GM23338 (cell line): ENCODE results near the gene TMEM106C. TPM values are rescaled to one million over a fixed set of nuclear protein-coding genes. Genes with fewer than 3 reads are reported as not detected.

ENCODE experiments used
- ATAC-seq: fragments of 200-7000 bp; cut with Tn5 transposase; 3 replicates; pipeline ENCODE4 v1.9.1; 2020
- DNase-seq: peaks from one replicate; pipeline ENCODE4 v3.0.0-alpha.2; 2015; ENCODE audit warnings: low spot score
- H2AFZ ChIP-seq: fragments of 200-600 bp; sonication (generic); 2 replicates; pipeline ENCODE4 v1.8.0; 2016; ENCODE audit warnings: antibody characterized with exemption, mild to moderate bottlenecking, moderate library complexity
- H3F3A ChIP-seq: fragments of 200-600 bp; sonication (generic); replicated peaks from 2 replicates; pipeline ENCODE4 v1.8.0; 2017; ENCODE audit warnings: antibody characterized with exemption, mixed run types, low read depth
- H3K27ac ChIP-seq: fragments of 200-600 bp; sonication (generic); 2 replicates; pipeline ENCODE4 v1.6.1; 2016; ENCODE audit warnings: low read depth
- H3K27me3 ChIP-seq: fragments of 200-600 bp; sonication (generic); 2 replicates; pipeline ENCODE4 v1.8.0; 2016; ENCODE audit warnings: mild to moderate bottlenecking, mixed run types, moderate library complexity; ENCODE audit not compliant: insufficient read depth
- H3K36me3 ChIP-seq: fragments of 200-600 bp; sonication (generic); 2 replicates; pipeline ENCODE4 v1.8.0; 2016; ENCODE audit warnings: mild to moderate bottlenecking; ENCODE audit not compliant: insufficient read depth
- H3K4me1 ChIP-seq: fragments of 200-600 bp; sonication (generic); 2 replicates; pipeline ENCODE4 v1.8.0; 2016; ENCODE audit warnings: mild to moderate bottlenecking, moderate library complexity; ENCODE audit not compliant: insufficient read depth
- H3K4me2 ChIP-seq: fragments of 200-600 bp; sonication (generic); 2 replicates; pipeline ENCODE4 v1.7.1; 2017; ENCODE audit warnings: mixed run types
- H3K4me3 ChIP-seq: fragments of 200-600 bp; sonication (generic); 2 replicates; pipeline ENCODE4 v1.6.1; 2016; ENCODE audit warnings: mixed run types
- H3K79me2 ChIP-seq: fragments of 200-600 bp; sonication (generic); replicated peaks from 2 replicates; pipeline ENCODE4 v1.8.0; 2017; ENCODE audit warnings: mild to moderate bottlenecking; ENCODE audit not compliant: insufficient read depth
- H3K9me2 ChIP-seq: fragments of 200-600 bp; sonication (generic); 2 replicates; pipeline ENCODE4 v1.8.0; 2017; ENCODE audit not compliant: insufficient read depth
- H4K20me1 ChIP-seq: fragments of 200-600 bp; sonication (generic); replicated peaks from 2 replicates; pipeline ENCODE4 v1.8.0; 2017; ENCODE audit warnings: mild to moderate bottlenecking; ENCODE audit not compliant: insufficient read depth
- H3K27ac Mint-ChIP-seq: 2 replicates; pipeline ENCODE4 v1.8.0; 2020; ENCODE audit warnings: inconsistent platforms, mild to moderate bottlenecking, moderate library complexity, mixed read lengths
- H3K27me3 Mint-ChIP-seq: 3 replicates; pipeline ENCODE4 v1.8.0; 2022; ENCODE audit warnings: low read depth, mild to moderate bottlenecking, moderate library complexity, mixed read lengths, inconsistent platforms; ENCODE audit not compliant: insufficient read depth, poor library complexity
- H3K36me3 Mint-ChIP-seq: 3 replicates; pipeline ENCODE4 v1.8.0; 2021; ENCODE audit warnings: low read depth, mild to moderate bottlenecking, inconsistent platforms, moderate library complexity, mixed read lengths
- H3K4me1 Mint-ChIP-seq: 3 replicates; pipeline ENCODE4 v1.8.0; 2020; ENCODE audit warnings: mild to moderate bottlenecking, inconsistent platforms, mixed read lengths
- H3K4me3 Mint-ChIP-seq: 3 replicates; pipeline ENCODE4 v1.8.0; 2021; ENCODE audit warnings: moderate library complexity, mild to moderate bottlenecking, inconsistent platforms, mixed read lengths
- H3K9me3 Mint-ChIP-seq: 3 replicates; pipeline ENCODE4 v1.8.0; 2020; ENCODE audit warnings: moderate library complexity, mild to moderate bottlenecking, inconsistent platforms, mixed read lengths
- EZH2 ChIP-seq: fragments of 200-600 bp; sonication (generic); IDR thresholded peaks from one replicate; pipeline ENCODE4 v1.8.0; 2017; ENCODE audit warnings: antibody characterized with exemption, mild to moderate bottlenecking, low read depth; ENCODE audit not compliant: unreplicated experiment
- EZH2phosphoT487 ChIP-seq: fragments of 200-600 bp; sonication (generic); IDR thresholded peaks from one replicate; pipeline ENCODE4 v1.8.1; 2018; ENCODE audit warnings: antibody characterized with exemption; ENCODE audit not compliant: unreplicated experiment
- JUNB ChIP-seq: IDR thresholded peaks from one replicate; pipeline ENCODE4 v1.6.1; 2016; ENCODE audit warnings: antibody characterized with exemption; ENCODE audit not compliant: unreplicated experiment
- POLR2AphosphoS5 ChIP-seq: IDR thresholded peaks from 2 replicates; pipeline ENCODE4 v1.6.1; 2016; ENCODE audit warnings: antibody characterized with exemption, low read depth
- STAT1 ChIP-seq: IDR thresholded peaks from one replicate; pipeline ENCODE4 v1.6.1; 2016; ENCODE audit warnings: antibody characterized with exemption; ENCODE audit not compliant: unreplicated experiment
- ZNF114 ChIP-seq: fragments of 250-450 bp; sonication (Bioruptor Pico); IDR thresholded peaks from 2 replicates; pipeline ENCODE4 v1.5.0; 2020; ENCODE audit warnings: mild to moderate bottlenecking, moderate library complexity
- ZNF331 ChIP-seq: fragments of 250-450 bp; sonication (Bioruptor Pico); IDR thresholded peaks from 2 replicates; pipeline ENCODE4 v1.5.0; 2020; ENCODE audit warnings: low read depth, mild to moderate bottlenecking, moderate library complexity
- polyA plus RNA-seq: library from polyadenylated mRNA; unstranded; fragments of >200 nt; fragmentation: Nextera tagmentation; extraction: Ambion mirVana; gene quantifications from 2 replicates; pipeline ENCODE4 v1.2.1, GENCODE V29; 2016
- total RNA-seq: library from RNA; depleted of rRNA; stranded (reverse); fragments of >200 nt; shearing (Covaris generic); gene quantifications from 2 replicates; pipeline ENCODE4 v1.2.3, GENCODE V29; 2014
- TF ChIP-seq, protein P1 (sequence below): fragments of 250-450 bp; sonication (Bioruptor Pico); IDR thresholded peaks from 2 replicates; pipeline ENCODE4 v1.5.0; 2020; ENCODE audit warnings: mild to moderate bottlenecking, moderate library complexity
- TF ChIP-seq, protein P2 (sequence below): IDR thresholded peaks from one replicate; pipeline ENCODE4 v1.6.1; 2018; ENCODE audit warnings: antibody characterized with exemption; ENCODE audit not compliant: unreplicated experiment
- TF ChIP-seq, protein P3 (sequence below), 2 experiments: fragments of 200-600 bp in 1 of 2; sonication (generic) in 1 of 2; conservative IDR thresholded peaks; 2 replicates each; pipeline versions ENCODE4 v1.5.1 to v1.6.1; 2016 to 2017; ENCODE audit warnings: antibody characterized with exemption in 2 of 2, low read depth in 2 of 2, mild to moderate bottlenecking in 2 of 2, moderate library complexity in 1 of 2

The TMEM106C gene
- total and polyA plus RNA-seq, 2 experiments from 2014 or later: 43.5 to 83.7 TPM

DNA sequence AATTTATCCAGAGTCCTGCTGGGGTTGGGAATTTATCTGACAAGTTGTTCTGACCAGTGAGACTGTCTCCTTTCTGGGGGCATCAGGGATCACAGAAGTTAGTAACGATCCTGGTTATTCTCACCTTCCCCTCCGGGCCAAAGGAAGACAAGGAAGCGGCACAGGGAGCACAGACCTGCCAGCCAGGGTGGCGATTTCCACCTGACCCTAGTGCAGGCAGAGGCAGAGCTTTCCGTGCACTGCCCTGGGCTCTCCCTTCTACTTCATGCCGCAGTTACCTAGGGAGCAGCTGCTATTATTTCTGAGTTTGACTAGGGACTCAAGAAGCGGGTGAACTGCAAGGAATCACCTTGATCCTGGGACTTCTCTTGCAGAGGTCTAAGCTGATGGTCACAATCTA is 7.4 kb downstream of the TMEM106C start:
- Histone ChIP-seq H2AFZ (no peak overlapping the region), H3K4me2 (no peak overlapping the region), H3K36me3 (no peaks in the 10 kb centered on the region), H3K27ac (no peak overlapping the region), H3K4me1 (no peaks in the 10 kb centered on the region), H3K9me2 (no peaks in the 10 kb centered on the region), H3F3A (no peaks in the 10 kb centered on the region), H3K4me3 (no peak overlapping the region), H3K27me3 (no peaks in the 10 kb centered on the region), H4K20me1 (no peaks in the 10 kb centered on the region), H3K79me2 (no peaks in the 10 kb centered on the region)
- no peak for TF ChIP-seq EZH2
- TF ChIP-seq JUNB: no peak
- TF ChIP-seq ZNF114 (CRISPR knock-in tag): no peak
- TF ChIP-seq, protein P1, sequence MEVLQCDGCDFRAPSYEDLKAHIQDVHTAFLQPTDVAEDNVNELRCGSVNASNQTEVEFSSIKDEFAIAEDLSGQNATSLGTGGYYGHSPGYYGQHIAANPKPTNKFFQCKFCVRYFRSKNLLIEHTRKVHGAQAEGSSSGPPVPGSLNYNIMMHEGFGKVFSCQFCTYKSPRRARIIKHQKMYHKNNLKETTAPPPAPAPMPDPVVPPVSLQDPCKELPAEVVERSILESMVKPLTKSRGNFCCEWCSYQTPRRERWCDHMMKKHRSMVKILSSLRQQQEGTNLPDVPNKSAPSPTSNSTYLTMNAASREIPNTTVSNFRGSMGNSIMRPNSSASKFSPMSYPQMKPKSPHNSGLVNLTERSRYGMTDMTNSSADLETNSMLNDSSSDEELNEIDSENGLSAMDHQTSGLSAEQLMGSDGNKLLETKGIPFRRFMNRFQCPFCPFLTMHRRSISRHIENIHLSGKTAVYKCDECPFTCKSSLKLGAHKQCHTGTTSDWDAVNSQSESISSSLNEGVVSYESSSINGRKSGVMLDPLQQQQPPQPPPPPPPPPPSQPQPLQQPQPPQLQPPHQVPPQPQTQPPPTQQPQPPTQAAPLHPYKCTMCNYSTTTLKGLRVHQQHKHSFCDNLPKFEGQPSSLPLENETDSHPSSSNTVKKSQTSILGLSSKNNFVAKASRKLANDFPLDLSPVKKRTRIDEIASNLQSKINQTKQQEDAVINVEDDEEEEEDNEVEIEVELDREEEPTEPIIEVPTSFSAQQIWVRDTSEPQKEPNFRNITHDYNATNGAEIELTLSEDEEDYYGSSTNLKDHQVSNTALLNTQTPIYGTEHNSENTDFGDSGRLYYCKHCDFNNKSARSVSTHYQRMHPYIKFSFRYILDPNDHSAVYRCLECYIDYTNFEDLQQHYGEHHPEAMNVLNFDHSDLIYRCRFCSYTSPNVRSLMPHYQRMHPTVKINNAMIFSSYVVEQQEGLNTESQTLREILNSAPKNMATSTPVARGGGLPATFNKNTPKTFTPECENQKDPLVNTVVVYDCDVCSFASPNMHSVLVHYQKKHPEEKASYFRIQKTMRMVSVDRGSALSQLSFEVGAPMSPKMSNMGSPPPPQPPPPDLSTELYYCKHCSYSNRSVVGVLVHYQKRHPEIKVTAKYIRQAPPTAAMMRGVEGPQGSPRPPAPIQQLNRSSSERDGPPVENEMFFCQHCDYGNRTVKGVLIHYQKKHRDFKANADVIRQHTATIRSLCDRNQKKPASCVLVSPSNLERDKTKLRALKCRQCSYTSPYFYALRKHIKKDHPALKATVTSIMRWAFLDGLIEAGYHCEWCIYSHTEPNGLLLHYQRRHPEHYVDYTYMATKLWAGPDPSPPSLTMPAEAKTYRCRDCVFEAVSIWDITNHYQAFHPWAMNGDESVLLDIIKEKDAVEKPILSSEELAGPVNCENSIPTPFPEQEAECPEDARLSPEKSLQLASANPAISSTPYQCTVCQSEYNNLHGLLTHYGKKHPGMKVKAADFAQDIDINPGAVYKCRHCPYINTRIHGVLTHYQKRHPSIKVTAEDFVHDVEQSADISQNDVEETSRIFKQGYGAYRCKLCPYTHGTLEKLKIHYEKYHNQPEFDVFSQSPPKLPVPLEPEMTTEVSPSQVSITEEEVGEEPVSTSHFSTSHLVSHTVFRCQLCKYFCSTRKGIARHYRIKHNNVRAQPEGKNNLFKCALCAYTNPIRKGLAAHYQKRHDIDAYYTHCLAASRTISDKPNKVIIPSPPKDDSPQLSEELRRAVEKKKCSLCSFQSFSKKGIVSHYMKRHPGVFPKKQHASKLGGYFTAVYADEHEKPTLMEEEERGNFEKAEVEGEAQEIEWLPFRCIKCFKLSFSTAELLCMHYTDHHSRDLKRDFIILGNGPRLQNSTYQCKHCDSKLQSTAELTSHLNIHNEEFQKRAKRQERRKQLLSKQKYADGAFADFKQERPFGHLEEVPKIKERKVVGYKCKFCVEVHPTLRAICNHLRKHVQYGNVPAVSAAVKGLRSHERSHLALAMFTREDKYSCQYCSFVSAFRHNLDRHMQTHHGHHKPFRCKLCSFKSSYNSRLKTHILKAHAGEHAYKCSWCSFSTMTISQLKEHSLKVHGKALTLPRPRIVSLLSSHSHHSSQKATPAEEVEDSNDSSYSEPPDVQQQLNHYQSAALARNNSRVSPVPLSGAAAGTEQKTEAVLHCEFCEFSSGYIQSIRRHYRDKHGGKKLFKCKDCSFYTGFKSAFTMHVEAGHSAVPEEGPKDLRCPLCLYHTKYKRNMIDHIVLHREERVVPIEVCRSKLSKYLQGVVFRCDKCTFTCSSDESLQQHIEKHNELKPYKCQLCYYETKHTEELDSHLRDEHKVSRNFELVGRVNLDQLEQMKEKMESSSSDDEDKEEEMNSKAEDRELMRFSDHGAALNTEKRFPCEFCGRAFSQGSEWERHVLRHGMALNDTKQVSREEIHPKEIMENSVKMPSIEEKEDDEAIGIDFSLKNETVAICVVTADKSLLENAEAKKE (CRISPR knock-in tag): no peak
- no peak for TF ChIP-seq EZH2phosphoT487
- TF ChIP-seq POLR2AphosphoS5: no peak
- TF ChIP-seq, protein P2, sequence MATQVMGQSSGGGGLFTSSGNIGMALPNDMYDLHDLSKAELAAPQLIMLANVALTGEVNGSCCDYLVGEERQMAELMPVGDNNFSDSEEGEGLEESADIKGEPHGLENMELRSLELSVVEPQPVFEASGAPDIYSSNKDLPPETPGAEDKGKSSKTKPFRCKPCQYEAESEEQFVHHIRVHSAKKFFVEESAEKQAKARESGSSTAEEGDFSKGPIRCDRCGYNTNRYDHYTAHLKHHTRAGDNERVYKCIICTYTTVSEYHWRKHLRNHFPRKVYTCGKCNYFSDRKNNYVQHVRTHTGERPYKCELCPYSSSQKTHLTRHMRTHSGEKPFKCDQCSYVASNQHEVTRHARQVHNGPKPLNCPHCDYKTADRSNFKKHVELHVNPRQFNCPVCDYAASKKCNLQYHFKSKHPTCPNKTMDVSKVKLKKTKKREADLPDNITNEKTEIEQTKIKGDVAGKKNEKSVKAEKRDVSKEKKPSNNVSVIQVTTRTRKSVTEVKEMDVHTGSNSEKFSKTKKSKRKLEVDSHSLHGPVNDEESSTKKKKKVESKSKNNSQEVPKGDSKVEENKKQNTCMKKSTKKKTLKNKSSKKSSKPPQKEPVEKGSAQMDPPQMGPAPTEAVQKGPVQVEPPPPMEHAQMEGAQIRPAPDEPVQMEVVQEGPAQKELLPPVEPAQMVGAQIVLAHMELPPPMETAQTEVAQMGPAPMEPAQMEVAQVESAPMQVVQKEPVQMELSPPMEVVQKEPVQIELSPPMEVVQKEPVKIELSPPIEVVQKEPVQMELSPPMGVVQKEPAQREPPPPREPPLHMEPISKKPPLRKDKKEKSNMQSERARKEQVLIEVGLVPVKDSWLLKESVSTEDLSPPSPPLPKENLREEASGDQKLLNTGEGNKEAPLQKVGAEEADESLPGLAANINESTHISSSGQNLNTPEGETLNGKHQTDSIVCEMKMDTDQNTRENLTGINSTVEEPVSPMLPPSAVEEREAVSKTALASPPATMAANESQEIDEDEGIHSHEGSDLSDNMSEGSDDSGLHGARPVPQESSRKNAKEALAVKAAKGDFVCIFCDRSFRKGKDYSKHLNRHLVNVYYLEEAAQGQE: no peak
- TF ChIP-seq, protein P3, sequence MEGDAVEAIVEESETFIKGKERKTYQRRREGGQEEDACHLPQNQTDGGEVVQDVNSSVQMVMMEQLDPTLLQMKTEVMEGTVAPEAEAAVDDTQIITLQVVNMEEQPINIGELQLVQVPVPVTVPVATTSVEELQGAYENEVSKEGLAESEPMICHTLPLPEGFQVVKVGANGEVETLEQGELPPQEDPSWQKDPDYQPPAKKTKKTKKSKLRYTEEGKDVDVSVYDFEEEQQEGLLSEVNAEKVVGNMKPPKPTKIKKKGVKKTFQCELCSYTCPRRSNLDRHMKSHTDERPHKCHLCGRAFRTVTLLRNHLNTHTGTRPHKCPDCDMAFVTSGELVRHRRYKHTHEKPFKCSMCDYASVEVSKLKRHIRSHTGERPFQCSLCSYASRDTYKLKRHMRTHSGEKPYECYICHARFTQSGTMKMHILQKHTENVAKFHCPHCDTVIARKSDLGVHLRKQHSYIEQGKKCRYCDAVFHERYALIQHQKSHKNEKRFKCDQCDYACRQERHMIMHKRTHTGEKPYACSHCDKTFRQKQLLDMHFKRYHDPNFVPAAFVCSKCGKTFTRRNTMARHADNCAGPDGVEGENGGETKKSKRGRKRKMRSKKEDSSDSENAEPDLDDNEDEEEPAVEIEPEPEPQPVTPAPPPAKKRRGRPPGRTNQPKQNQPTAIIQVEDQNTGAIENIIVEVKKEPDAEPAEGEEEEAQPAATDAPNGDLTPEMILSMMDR (conservative IDR thresholded peaks at IDR 0.05; ENCODE audit: low read depth in 2 of 2): no peak
- TF ChIP-seq STAT1: no peak
- no peak for TF ChIP-seq ZNF331 (CRISPR knock-in tag)
- Mint-ChIP-seq H3K27me3 (peaks cover 4% of the 10 kb centered on the region), H3K27ac (no peak overlapping the region), H3K4me1 (no peaks in the 10 kb centered on the region), H3K36me3 (no peaks in the 10 kb centered on the region), H3K4me3 (no peak overlapping the region), H3K9me3 (no peaks in the 10 kb centered on the region)
- peak; percentile 14 for DNase-seq
- peak; percentile 58 for ATAC-seq
